A204.1 (cell line): ENCODE results near the gene HEPHL1.

Experiments used
- FAIRE-seq: peaks from 2 replicates; lab custom pipeline; 2012; peaks lifted over from hg19 to GRCh38; lab: Jason Lieb, UNC

The HEPHL1 gene

GRCh38 chr11:94023856-94024255 lies 2.7 kb downstream of the HEPHL1 start:
- no peak for FAIRE-seq

DNA sequence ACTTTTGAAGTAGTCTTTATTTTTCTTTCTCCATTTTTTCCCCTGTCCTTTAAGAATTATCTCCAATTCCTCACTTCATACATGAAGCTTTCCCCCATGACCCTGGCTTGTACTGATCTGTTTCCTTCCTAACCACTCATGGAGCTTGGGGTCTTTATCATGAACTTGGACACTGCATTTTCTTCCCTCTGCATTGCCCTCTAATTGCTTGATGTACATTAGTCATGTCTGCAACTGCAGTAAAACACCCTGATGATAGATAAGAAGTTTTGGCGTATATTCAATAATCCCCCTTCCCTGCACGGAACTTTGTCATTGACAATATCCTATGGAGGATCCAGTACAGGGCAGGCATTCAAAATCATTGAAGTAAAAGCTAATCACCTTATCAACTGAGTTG lies 3.4 kb downstream of the HEPHL1 start:
- no peak for FAIRE-seq

- FAIRE-seq, result no peak
These were observed 4.7 kb downstream of the HEPHL1 start for GRCh38 chr11:94025690-94026394.

- no peak for FAIRE-seq
These were observed 6.1 kb downstream of the HEPHL1 start for GRCh38 chr11:94027210-94027609.

DNA sequence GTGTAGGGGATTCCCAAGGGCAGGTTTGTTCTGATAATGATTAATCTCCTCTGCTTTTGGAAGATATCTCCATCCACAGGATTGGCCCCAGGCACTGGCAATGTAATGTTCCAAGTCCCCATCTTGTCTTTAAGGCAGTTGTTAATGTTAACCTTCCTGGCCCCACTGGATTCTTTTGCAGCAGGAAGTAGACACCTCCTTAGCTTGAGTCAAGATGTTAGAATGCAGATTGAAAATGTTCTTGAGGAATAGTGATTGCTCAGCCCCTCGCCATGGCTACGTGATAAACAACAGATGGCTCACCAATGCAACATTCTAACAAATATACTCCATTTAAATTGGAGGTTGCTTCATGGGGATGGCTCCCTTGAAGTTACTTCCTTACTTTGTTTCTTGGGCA lies 7.3 kb downstream of the HEPHL1 start:
- FAIRE-seq, result no peak

DNA sequence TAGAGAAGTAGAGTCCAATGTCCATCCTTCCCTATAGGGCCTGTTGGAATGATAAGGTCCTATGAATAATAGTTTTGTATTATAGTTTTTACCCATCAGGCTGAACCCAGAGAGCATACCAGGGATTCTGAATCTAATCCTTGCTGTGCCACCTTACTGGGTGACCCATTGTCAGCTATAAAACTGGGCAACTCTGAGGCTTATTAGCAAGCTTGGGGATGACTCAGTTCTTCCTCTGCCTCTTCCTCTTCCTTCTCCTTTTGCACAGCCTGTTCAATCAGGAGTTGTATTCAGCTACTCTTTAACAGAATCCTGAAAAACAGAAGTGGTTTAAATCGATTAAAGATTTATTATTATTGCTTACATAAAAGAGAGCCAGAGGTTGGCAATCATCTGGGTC lies 8.9 kb downstream of the HEPHL1 start:
- no peak for FAIRE-seq

DNA sequence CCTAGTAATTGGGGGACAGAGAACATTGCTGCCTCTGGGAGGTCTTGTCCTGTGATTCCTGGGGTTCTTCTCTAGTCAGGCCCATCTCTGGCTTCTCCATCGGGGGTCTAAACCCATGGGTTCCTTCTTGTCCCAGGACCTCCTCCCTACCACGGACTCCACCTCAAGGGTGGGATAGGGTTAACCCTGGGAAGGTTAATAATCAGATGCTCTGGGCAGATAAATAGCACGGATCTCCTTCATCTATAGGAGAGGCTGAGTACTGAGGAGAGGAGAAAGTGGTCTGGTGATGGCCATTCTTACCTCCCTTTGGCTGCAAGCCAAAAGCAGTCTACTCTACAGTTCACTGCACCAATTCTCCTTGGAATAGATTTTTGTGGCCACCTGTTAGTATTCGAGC lies 10.5 kb downstream of the HEPHL1 start:
- FAIRE-seq, result no peak

- FAIRE-seq, result no peak
These were observed 10.9 kb downstream of the HEPHL1 start for GRCh38 chr11:94032066-94032465.

DNA sequence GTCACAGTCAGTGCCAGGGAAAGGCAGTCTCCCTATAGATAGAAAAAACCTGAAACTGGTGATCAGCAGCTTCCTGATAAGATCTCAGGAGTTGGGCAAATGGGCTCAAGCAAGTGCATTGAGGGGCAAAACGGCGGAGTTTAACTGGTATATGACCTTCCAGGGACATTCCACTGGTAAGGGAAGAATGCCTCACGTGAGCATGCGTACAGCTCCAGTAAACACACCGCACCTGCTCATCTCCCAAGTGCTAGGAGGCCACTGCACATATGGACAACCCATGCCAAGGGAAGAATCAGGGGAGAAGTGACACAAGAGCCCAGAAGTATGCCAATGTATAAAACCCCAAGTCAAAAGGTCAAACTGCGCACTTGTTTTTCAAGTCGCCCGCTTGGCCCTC lies 11.6 kb downstream of the HEPHL1 start:
- FAIRE-seq, result no peak

GRCh38 chr11:94034207-94034606 lies 13.1 kb downstream of the HEPHL1 start:
- FAIRE-seq, result no peak

- no peak for FAIRE-seq
These were observed 14.9 kb downstream of the HEPHL1 start for GRCh38 chr11:94036096-94036495.

- FAIRE-seq, result no peak
These were observed 22.1 kb downstream of the HEPHL1 start for GRCh38 chr11:94043241-94043640.

- FAIRE-seq, result no peak
These were observed 25.6 kb downstream of the HEPHL1 start for GRCh38 chr11:94046796-94047195.

- no peak for FAIRE-seq
These were observed 27.0 kb downstream of the HEPHL1 start for GRCh38 chr11:94048032-94048709.

GRCh38 chr11:94049351-94049750 lies 28.2 kb downstream of the HEPHL1 start:
- no peak for FAIRE-seq

- no peak for FAIRE-seq
These were observed 37.5 kb downstream of the HEPHL1 start for GRCh38 chr11:94058630-94059029.

- no peak for FAIRE-seq
These were observed 37.9 kb downstream of the HEPHL1 start for GRCh38 chr11:94059065-94059464.

DNA sequence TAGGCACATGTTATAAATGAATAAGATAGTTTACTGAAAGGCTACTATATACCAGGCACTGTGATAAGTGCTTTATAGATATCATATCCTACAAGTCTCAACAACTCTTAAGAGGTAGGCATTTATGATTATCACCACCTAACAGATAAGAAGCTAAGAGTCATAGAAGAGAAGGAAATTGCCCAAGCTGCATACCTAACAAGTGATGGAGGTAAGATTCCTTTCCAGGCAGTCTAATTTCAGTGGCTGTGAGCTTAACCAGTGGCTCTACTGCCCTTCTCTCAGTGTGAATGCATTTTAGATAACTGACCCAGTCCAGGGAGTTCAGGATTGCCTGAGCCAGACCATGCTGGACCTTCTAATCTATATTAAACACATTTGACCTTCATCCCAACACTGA lies 39.2 kb downstream of the HEPHL1 start:
- FAIRE-seq, result no peak

DNA sequence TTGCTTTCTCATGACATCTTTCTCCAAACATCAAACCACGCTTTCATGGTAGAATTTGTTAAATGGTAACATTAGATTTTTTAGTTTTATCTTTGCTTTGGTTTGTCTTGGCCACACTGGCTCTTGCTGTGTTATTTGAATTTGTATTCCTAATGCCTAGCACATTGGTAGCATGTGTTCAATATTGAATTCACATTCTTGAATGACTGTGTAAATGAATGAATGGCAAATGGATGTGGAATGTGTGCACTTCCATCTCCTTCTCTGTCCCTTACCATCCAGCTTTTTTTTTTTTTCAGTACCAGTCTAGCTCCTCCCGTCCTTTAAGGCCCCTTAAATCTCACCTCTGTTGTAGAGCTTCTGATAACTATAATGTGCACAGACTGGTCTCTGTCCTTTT lies 41.2 kb downstream of the HEPHL1 start:
- no peak for FAIRE-seq

- FAIRE-seq, result no peak
These were observed 45.8 kb downstream of the HEPHL1 start for GRCh38 chr11:94066901-94067429.

DNA sequence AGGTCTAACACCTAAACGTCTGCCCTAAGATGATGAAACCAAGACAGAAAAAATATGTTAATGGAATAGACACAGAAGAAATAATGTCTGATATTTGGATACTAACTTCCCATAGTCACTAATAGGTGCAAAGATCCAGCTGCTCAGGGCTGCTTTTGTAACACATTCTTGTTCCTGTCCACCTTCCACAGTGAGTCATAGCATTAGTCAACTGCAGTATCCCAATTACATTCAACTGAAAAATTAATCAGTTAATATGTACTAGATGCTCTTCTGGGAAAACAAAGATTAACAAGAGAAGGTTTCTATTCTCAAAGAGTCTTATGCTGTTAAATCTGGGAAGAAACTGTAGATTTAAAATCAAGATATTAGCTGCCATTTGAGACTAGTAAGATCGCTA lies 47.6 kb downstream of the HEPHL1 start:
- FAIRE-seq, result no peak

- FAIRE-seq, result no peak
These were observed 56.6 kb downstream of the HEPHL1 start for GRCh38 chr11:94077552-94078293.

GRCh38 chr11:94084164-94084563 lies 63.0 kb downstream of the HEPHL1 start:
- FAIRE-seq, result no peak
